Measurements from ENCODE around the gene SLC26A2.

DNA sequence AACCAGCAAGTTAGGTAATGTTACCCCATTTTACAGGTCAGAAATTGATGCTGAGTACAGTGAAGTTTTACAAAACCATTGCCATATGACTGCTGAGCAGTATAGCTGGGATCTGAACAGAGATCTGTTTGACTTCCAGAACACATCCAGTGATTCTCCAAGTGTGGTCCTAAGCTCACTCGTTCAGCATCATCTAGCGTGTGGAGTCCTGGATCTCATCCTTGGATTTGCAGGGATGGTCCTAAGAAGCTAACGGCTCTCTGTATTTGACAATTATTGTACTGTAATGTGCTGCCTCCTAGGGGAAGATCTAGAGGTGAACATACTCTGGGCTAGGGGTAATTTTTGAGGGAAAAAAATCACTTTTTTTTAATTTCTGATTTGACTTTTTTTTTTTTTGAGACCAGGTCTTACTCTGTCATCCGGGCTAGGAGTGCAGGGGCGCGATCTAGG is 1.4 kb downstream of the SLC26A2 start:
- TF ChIP-seq, protein P1, sequence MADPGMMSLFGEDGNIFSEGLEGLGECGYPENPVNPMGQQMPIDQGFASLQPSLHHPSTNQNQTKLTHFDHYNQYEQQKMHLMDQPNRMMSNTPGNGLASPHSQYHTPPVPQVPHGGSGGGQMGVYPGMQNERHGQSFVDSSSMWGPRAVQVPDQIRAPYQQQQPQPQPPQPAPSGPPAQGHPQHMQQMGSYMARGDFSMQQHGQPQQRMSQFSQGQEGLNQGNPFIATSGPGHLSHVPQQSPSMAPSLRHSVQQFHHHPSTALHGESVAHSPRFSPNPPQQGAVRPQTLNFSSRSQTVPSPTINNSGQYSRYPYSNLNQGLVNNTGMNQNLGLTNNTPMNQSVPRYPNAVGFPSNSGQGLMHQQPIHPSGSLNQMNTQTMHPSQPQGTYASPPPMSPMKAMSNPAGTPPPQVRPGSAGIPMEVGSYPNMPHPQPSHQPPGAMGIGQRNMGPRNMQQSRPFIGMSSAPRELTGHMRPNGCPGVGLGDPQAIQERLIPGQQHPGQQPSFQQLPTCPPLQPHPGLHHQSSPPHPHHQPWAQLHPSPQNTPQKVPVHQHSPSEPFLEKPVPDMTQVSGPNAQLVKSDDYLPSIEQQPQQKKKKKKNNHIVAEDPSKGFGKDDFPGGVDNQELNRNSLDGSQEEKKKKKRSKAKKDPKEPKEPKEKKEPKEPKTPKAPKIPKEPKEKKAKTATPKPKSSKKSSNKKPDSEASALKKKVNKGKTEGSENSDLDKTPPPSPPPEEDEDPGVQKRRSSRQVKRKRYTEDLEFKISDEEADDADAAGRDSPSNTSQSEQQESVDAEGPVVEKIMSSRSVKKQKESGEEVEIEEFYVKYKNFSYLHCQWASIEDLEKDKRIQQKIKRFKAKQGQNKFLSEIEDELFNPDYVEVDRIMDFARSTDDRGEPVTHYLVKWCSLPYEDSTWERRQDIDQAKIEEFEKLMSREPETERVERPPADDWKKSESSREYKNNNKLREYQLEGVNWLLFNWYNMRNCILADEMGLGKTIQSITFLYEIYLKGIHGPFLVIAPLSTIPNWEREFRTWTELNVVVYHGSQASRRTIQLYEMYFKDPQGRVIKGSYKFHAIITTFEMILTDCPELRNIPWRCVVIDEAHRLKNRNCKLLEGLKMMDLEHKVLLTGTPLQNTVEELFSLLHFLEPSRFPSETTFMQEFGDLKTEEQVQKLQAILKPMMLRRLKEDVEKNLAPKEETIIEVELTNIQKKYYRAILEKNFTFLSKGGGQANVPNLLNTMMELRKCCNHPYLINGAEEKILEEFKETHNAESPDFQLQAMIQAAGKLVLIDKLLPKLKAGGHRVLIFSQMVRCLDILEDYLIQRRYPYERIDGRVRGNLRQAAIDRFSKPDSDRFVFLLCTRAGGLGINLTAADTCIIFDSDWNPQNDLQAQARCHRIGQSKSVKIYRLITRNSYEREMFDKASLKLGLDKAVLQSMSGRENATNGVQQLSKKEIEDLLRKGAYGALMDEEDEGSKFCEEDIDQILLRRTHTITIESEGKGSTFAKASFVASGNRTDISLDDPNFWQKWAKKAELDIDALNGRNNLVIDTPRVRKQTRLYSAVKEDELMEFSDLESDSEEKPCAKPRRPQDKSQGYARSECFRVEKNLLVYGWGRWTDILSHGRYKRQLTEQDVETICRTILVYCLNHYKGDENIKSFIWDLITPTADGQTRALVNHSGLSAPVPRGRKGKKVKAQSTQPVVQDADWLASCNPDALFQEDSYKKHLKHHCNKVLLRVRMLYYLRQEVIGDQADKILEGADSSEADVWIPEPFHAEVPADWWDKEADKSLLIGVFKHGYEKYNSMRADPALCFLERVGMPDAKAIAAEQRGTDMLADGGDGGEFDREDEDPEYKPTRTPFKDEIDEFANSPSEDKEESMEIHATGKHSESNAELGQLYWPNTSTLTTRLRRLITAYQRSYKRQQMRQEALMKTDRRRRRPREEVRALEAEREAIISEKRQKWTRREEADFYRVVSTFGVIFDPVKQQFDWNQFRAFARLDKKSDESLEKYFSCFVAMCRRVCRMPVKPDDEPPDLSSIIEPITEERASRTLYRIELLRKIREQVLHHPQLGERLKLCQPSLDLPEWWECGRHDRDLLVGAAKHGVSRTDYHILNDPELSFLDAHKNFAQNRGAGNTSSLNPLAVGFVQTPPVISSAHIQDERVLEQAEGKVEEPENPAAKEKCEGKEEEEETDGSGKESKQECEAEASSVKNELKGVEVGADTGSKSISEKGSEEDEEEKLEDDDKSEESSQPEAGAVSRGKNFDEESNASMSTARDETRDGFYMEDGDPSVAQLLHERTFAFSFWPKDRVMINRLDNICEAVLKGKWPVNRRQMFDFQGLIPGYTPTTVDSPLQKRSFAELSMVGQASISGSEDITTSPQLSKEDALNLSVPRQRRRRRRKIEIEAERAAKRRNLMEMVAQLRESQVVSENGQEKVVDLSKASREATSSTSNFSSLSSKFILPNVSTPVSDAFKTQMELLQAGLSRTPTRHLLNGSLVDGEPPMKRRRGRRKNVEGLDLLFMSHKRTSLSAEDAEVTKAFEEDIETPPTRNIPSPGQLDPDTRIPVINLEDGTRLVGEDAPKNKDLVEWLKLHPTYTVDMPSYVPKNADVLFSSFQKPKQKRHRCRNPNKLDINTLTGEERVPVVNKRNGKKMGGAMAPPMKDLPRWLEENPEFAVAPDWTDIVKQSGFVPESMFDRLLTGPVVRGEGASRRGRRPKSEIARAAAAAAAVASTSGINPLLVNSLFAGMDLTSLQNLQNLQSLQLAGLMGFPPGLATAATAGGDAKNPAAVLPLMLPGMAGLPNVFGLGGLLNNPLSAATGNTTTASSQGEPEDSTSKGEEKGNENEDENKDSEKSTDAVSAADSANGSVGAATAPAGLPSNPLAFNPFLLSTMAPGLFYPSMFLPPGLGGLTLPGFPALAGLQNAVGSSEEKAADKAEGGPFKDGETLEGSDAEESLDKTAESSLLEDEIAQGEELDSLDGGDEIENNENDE (IDR thresholded peaks at IDR 0.05; ENCODE audit: insufficient replicate concordance, low read length): no peak
- TF ChIP-seq POLR2A (IDR thresholded peaks at IDR 0.05; ENCODE audit: control extremely low read depth in 1 of 2, low read depth in 2 of 2, low read length in 2 of 2): no peak
- TF ChIP-seq JUN (IDR thresholded peaks at IDR 0.05; ENCODE audit: low read depth, low read length): no peak
